ENCODE measurements around the gene STEAP4.

STEAP4 gene

GRCh38 chr7:88306590-88307048 lies at the start of gene STEAP4:
STEAP4 (minus strand) TSS chr7:88306894; CDS start chr7:88284269, 22,625 bp downstream.
- no peak for FAIRE-seq

GRCh38 chr7:88355011-88355410 lies 48.3 kb upstream of the STEAP4 start:
- no peak for FAIRE-seq

GRCh38 chr7:88350118-88350517 lies 43.4 kb upstream of the STEAP4 start:
- FAIRE-seq, result no peak

- no peak for FAIRE-seq
Observed at GRCh38 chr7:88347517-88347916, 40.8 kb upstream of the STEAP4 start.

GRCh38 chr7:88347090-88347489 lies 40.4 kb upstream of the STEAP4 start:
- FAIRE-seq, result no peak

- FAIRE-seq, result no peak
Observed at GRCh38 chr7:88346357-88346756, 39.7 kb upstream of the STEAP4 start.

- no peak for FAIRE-seq
Observed at GRCh38 chr7:88344956-88345832, 38.5 kb upstream of the STEAP4 start.

GRCh38 chr7:88344271-88344670 lies 37.6 kb upstream of the STEAP4 start:
- no peak for FAIRE-seq

- no peak for FAIRE-seq
Observed at GRCh38 chr7:88339195-88339922, 32.7 kb upstream of the STEAP4 start.

- no peak for FAIRE-seq
Observed at GRCh38 chr7:88338503-88338902, 31.8 kb upstream of the STEAP4 start.

GRCh38 chr7:88337572-88337971 lies 30.9 kb upstream of the STEAP4 start:
- no peak for FAIRE-seq

GRCh38 chr7:88331322-88331721 lies 24.6 kb upstream of the STEAP4 start:
- no peak for FAIRE-seq

- FAIRE-seq, result no peak
Observed at GRCh38 chr7:88329532-88330463, 23.1 kb upstream of the STEAP4 start.

GRCh38 chr7:88328787-88329186 lies 22.1 kb upstream of the STEAP4 start:
- no peak for FAIRE-seq

- no peak for FAIRE-seq
Observed at GRCh38 chr7:88324699-88325098, 18.0 kb upstream of the STEAP4 start.

- FAIRE-seq, result no peak
Observed at GRCh38 chr7:88322151-88322550, 15.5 kb upstream of the STEAP4 start.

GRCh38 chr7:88321694-88322093 lies 15.0 kb upstream of the STEAP4 start:
- FAIRE-seq, result no peak

GRCh38 chr7:88318196-88318595 lies 11.5 kb upstream of the STEAP4 start:
- FAIRE-seq, result no peak

- FAIRE-seq, result no peak
Observed at GRCh38 chr7:88317422-88317821, 10.7 kb upstream of the STEAP4 start.

- FAIRE-seq, result no peak
Observed at GRCh38 chr7:88316456-88316855, 9.8 kb upstream of the STEAP4 start.

- FAIRE-seq, result no peak
Observed at GRCh38 chr7:88315522-88315921, 8.8 kb upstream of the STEAP4 start.

GRCh38 chr7:88314061-88314491 lies 7.4 kb upstream of the STEAP4 start:
- FAIRE-seq, result no peak

All from A204.1 (cell line).